Mesenchymal stem cell (in vitro differentiated cells and primary cell): ENCODE data around the gene KCNIP4.
A peak's percentile ranks its signal among the peaks of the same experiment; 100 is the strongest.

Source experiments
- DNase-seq: peaks from one replicate; pipeline ENCODE4 v3.0.0-alpha.2; 2013
- H2AFZ ChIP-seq: one replicate; pipeline ENCODE4 v1.6.1; 2013; ENCODE audit warnings: low read depth, mild to moderate bottlenecking, control low read depth, inconsistent platforms, low read length, moderate library complexity
- H2AK5ac ChIP-seq: 2 replicates; pipeline ENCODE4 v1.6.1; 2013; ENCODE audit warnings: low read length, moderate library complexity, mild to moderate bottlenecking, inconsistent platforms; ENCODE audit not compliant: severe bottlenecking
- H2BK120ac ChIP-seq: one replicate; pipeline ENCODE4 v1.6.1; 2013; ENCODE audit warnings: low read depth, mild to moderate bottlenecking, inconsistent platforms, low read length, moderate library complexity
- H2BK12ac ChIP-seq, 2 experiments: one replicate each; pipeline ENCODE4 v1.6.1; 2013; ENCODE audit warnings: inconsistent platforms in 2 of 2, low read length in 2 of 2, mild to moderate bottlenecking in 2 of 2, moderate library complexity in 2 of 2, control low read depth in 1 of 2
- H2BK15ac ChIP-seq: one replicate; pipeline ENCODE4 v1.6.1; 2013; ENCODE audit warnings: mild to moderate bottlenecking, low read depth, inconsistent platforms; ENCODE audit not compliant: poor library complexity, severe bottlenecking
- H2BK5ac ChIP-seq: 2 replicates; pipeline ENCODE4 v1.6.1; 2013; ENCODE audit warnings: low read depth, mild to moderate bottlenecking, low read length, control low read depth, inconsistent platforms; ENCODE audit not compliant: poor library complexity, severe bottlenecking
- H3K14ac ChIP-seq, 2 experiments: one replicate each; pipeline ENCODE4 v1.6.1; 2013; ENCODE audit warnings: inconsistent platforms in 2 of 2, low read length in 2 of 2, control low read depth in 1 of 2, mild to moderate bottlenecking in 1 of 2, moderate library complexity in 1 of 2
- H3K18ac ChIP-seq, 2 experiments: one replicate each; pipeline ENCODE4 v1.6.1; 2013; ENCODE audit warnings: inconsistent platforms in 2 of 2, low read length in 2 of 2, control low read depth in 1 of 2, low read depth in 1 of 2, mild to moderate bottlenecking in 1 of 2
- H3K23ac ChIP-seq, 2 experiments: one replicate each; pipeline ENCODE4 v1.6.1; 2013; ENCODE audit warnings: inconsistent platforms in 2 of 2, low read length in 2 of 2, mild to moderate bottlenecking in 2 of 2, moderate library complexity in 2 of 2, control low read depth in 1 of 2
- H3K27ac ChIP-seq: 2 replicates; pipeline ENCODE4 v1.5.1; 2013; ENCODE audit warnings: mild to moderate bottlenecking, moderate library complexity, low read length, control low read depth, inconsistent platforms; ENCODE audit not compliant: poor library complexity, severe bottlenecking
- H3K27me3 ChIP-seq, 2 experiments: 2 replicates each; pipeline versions ENCODE4 v1.6.1 to v1.7.0; 2013; ENCODE audit warnings: low read length in 2 of 2, mild to moderate bottlenecking in 2 of 2, moderate library complexity in 2 of 2, control low read depth in 1 of 2, inconsistent platforms in 1 of 2; ENCODE audit not compliant: control insufficient read depth in 1 of 2, insufficient read depth in 1 of 2
- H3K36me3 ChIP-seq, 2 experiments: 2 replicates each; pipeline versions ENCODE4 v1.6.1 to v1.7.0; 2013; ENCODE audit warnings: low read length in 2 of 2, control low read depth in 1 of 2, inconsistent platforms in 1 of 2, low read depth in 1 of 2, mild to moderate bottlenecking in 1 of 2; ENCODE audit not compliant: insufficient read depth in 2 of 2, control insufficient read depth in 1 of 2
- H3K4ac ChIP-seq, 2 experiments: one replicate each; pipeline ENCODE4 v1.6.1; 2013; ENCODE audit warnings: inconsistent platforms in 2 of 2, low read length in 2 of 2, mild to moderate bottlenecking in 2 of 2, moderate library complexity in 2 of 2, control low read depth in 1 of 2, low read depth in 1 of 2
- H3K4me1 ChIP-seq: 2 replicates; pipeline ENCODE4 v1.6.1; 2013; ENCODE audit warnings: low read depth, low read length, control low read depth; ENCODE audit not compliant: control insufficient read depth, insufficient read depth
- H3K4me2 ChIP-seq: 2 replicates; pipeline ENCODE4 v1.6.1; 2013; ENCODE audit warnings: low read length, mild to moderate bottlenecking, inconsistent platforms; ENCODE audit not compliant: poor library complexity, severe bottlenecking
- H3K4me3 ChIP-seq, 2 experiments: 2 replicates each; pipeline versions ENCODE4 v1.5.1 to v1.7.0; 2013; ENCODE audit warnings: low read length in 2 of 2, mild to moderate bottlenecking in 2 of 2, control low read depth in 1 of 2, low read depth in 1 of 2; ENCODE audit not compliant: insufficient read depth in 1 of 2
- H3K79me1 ChIP-seq: replicated peaks from 2 replicates; pipeline ENCODE4 v1.6.1; 2013; ENCODE audit warnings: mild to moderate bottlenecking, control low read depth, low read length, inconsistent platforms; ENCODE audit not compliant: poor library complexity, severe bottlenecking
- H3K9ac ChIP-seq: 2 replicates; pipeline ENCODE4 v1.7.0; 2013; ENCODE audit warnings: mild to moderate bottlenecking, low read length, moderate library complexity
- H3K9me3 ChIP-seq: 2 replicates; pipeline ENCODE4 v1.7.0; 2013; ENCODE audit warnings: mild to moderate bottlenecking, low read length; ENCODE audit not compliant: control insufficient read depth
- H4K8ac ChIP-seq: one replicate; pipeline ENCODE4 v1.6.1; 2013; ENCODE audit warnings: inconsistent platforms, mild to moderate bottlenecking, low read length, moderate library complexity
- H4K91ac ChIP-seq: one replicate; pipeline ENCODE4 v1.6.1; 2013; ENCODE audit warnings: mild to moderate bottlenecking, low read length, inconsistent platforms
- WGBS: methylation state at CpG from one replicate; pipeline ENCODE4 v1.1.7; 2013; ENCODE audit warnings: mixed read lengths; 5-methylcytosine and 5-hydroxymethylcytosine counted together

KCNIP4 gene

GRCh38 chr4:21655031-21655430 is 293.5 kb downstream of the KCNIP4 start:
- H2BK5ac ChIP-seq: no peak overlapping the region
- H2BK15ac ChIP-seq: no peak overlapping the region
- no peaks in the 10 kb centered on the region for H3K27me3 ChIP-seq
- no peak overlapping the region for H3K4ac ChIP-seq
- WGBS: 73% methylated on average over 3 of the region's 4 CpGs
- no peak overlapping the region for H2AFZ ChIP-seq
- H3K27ac ChIP-seq: no peak overlapping the region
- no peak overlapping the region for H3K23ac ChIP-seq
- H3K9ac ChIP-seq: no peak overlapping the region
- no peak overlapping the region for H2AK5ac ChIP-seq
- no peak overlapping the region for H2BK120ac ChIP-seq
- no peak for DNase-seq
- H4K91ac ChIP-seq: no peak overlapping the region
- H4K8ac ChIP-seq: no peak overlapping the region
- H2BK12ac ChIP-seq: no peak overlapping the region
- H3K14ac ChIP-seq: no peak overlapping the region
- no peak overlapping the region for H3K4me3 ChIP-seq
- no peaks in the 10 kb centered on the region for H3K79me1 ChIP-seq
- no peaks in the 10 kb centered on the region for H3K9me3 ChIP-seq
- no peaks in the 10 kb centered on the region for H3K4me1 ChIP-seq
- H3K18ac ChIP-seq: no peak overlapping the region
- H3K36me3 ChIP-seq: no peaks in the 10 kb centered on the region
- no peak overlapping the region for H3K4me2 ChIP-seq

GRCh38 chr4:21652508-21653231 is 295.9 kb downstream of the KCNIP4 start:
- no peak overlapping the region for H4K8ac ChIP-seq
- H3K4me1 ChIP-seq: no peaks in the 10 kb centered on the region
- H3K36me3 ChIP-seq: no peaks in the 10 kb centered on the region
- H2BK120ac ChIP-seq: no peak overlapping the region
- no peak overlapping the region for H3K18ac ChIP-seq
- H2AK5ac ChIP-seq: no peak overlapping the region
- no peak overlapping the region for H2BK5ac ChIP-seq
- H2BK12ac ChIP-seq: no peak overlapping the region
- no peak overlapping the region for H3K4ac ChIP-seq
- DNase-seq: no peak
- H3K9me3 ChIP-seq: no peaks in the 10 kb centered on the region
- no peak overlapping the region for H3K27ac ChIP-seq
- no peak overlapping the region for H4K91ac ChIP-seq
- no peaks in the 10 kb centered on the region for H3K79me1 ChIP-seq
- no peak overlapping the region for H3K4me2 ChIP-seq
- H2AFZ ChIP-seq: no peak overlapping the region
- no peak overlapping the region for H3K4me3 ChIP-seq
- H3K23ac ChIP-seq: no peak overlapping the region
- no peak overlapping the region for H2BK15ac ChIP-seq
- no peak overlapping the region for H3K14ac ChIP-seq
- WGBS: 88% methylated on average over 2 of the region's 3 CpGs
- no peak overlapping the region for H3K9ac ChIP-seq
- no peaks in the 10 kb centered on the region for H3K27me3 ChIP-seq

- no peak overlapping the region for H2BK15ac ChIP-seq
- H3K79me1 ChIP-seq: no peaks in the 10 kb centered on the region
- peak overlapping the region; percentile 45 for H3K27ac ChIP-seq
- H3K9ac ChIP-seq: no peak overlapping the region
- H2BK120ac ChIP-seq: no peak overlapping the region
- no peak overlapping the region for H2AFZ ChIP-seq
- no peaks in the 10 kb centered on the region for H3K27me3 ChIP-seq
- no peak overlapping the region for H3K14ac ChIP-seq
- H3K36me3 ChIP-seq: no peaks in the 10 kb centered on the region
- no peak overlapping the region for H3K4me2 ChIP-seq
- no peak overlapping the region for H4K91ac ChIP-seq
- no peak overlapping the region for H3K23ac ChIP-seq
- H3K4me1 ChIP-seq: no peaks in the 10 kb centered on the region
- no peak overlapping the region for H3K4ac ChIP-seq
- H3K4me3 ChIP-seq: no peak overlapping the region
- DNase-seq: peak; percentile 20
- H3K18ac ChIP-seq: no peak overlapping the region
- 0% methylated on average over 1 of the region's 2 CpGs for WGBS
- H4K8ac ChIP-seq: no peak overlapping the region
- no peak overlapping the region for H2AK5ac ChIP-seq
- no peaks in the 10 kb centered on the region for H3K9me3 ChIP-seq
- no peak overlapping the region for H2BK12ac ChIP-seq
- H2BK5ac ChIP-seq: no peak overlapping the region
Measured at GRCh38 chr4:21649391-21650090, 299.0 kb downstream of the KCNIP4 start.

- H3K27ac ChIP-seq: no peak overlapping the region
- 94% methylated on average over 1 of the region's 1 CpG for WGBS
- no peak overlapping the region for H4K8ac ChIP-seq
- no peak overlapping the region for H3K4ac ChIP-seq
- no peak overlapping the region for H3K4me3 ChIP-seq
- no peak overlapping the region for H3K18ac ChIP-seq
- H2BK15ac ChIP-seq: no peak overlapping the region
- H3K27me3 ChIP-seq: no peaks in the 10 kb centered on the region
- DNase-seq: no peak
- H2BK120ac ChIP-seq: no peak overlapping the region
- no peak overlapping the region for H2BK5ac ChIP-seq
- H3K9ac ChIP-seq: no peak overlapping the region
- no peak overlapping the region for H3K4me2 ChIP-seq
- H2BK12ac ChIP-seq: no peak overlapping the region
- H3K4me1 ChIP-seq: no peaks in the 10 kb centered on the region
- H3K14ac ChIP-seq: no peak overlapping the region
- no peak overlapping the region for H2AK5ac ChIP-seq
- no peaks in the 10 kb centered on the region for H3K79me1 ChIP-seq
- no peak overlapping the region for H4K91ac ChIP-seq
- no peak overlapping the region for H3K23ac ChIP-seq
- H3K36me3 ChIP-seq: no peaks in the 10 kb centered on the region
- H3K9me3 ChIP-seq: no peaks in the 10 kb centered on the region
- no peak overlapping the region for H2AFZ ChIP-seq
Measured at GRCh38 chr4:21645776-21646175, 302.8 kb downstream of the KCNIP4 start.
